OCI-M1 (cell line): ENCODE data around the gene FRYL.

Experiments
- DNase-seq: peaks from one replicate; lab custom pipeline; 2025; lab: John Stamatoyannopoulos, UW

FRYL gene

DNA sequence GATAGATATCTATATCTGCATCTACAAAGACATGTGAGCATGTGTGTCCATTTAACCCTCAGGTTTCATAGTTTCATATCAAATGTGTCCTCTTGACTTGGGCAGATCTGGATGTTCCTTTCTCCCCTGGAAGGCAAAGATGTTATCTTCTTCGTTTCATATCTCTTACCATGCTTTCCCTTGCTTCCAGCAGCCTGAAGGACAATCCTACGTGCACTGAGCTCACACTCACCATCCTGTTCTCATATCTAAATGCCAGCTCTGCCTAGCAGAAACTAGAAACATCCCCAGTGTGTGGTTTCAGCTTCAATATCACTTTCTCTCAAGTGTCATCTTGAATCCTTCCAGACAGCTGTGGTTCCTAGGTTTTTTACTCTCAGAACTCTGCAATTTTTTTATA lies 223.8 kb downstream of the FRYL start:
- no peak for DNase-seq

DNA sequence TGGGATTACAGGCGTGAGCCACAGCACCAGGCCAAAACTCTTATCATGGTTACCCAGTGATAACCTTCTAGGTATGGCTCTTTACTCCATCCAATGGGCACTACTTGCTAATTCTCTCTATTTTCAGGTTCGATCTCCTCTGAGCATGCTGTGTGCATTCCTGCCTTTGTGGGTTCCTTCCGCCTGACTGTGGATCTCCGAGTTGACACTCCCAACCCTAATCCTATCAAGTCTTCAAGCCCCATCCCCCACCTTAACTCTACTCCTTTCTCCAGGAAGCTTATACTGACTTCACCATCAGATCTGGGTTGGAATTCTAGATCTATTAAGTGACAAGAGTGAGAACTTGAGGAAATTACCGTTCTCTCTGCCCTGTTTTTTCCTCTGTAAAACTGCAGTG lies 225.5 kb downstream of the FRYL start:
- no peak for DNase-seq

DNA sequence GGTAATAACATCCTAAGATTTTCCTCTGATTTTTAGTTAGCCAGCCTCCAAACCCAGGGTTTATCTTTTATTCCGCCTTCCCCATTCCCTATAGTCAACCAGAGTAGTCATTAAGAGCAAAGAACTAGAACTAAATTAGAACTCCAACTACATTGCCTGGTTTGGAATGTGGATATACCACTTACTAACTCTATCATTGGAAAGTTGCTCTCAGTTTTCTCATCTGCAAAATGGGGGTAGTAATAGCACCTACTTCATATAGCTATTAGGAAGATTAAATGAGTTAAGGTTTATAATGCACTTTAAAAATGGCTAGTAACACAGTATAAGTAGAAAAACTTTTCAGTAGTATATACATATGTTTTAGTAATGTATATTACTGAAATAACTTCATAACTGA lies 226.4 kb downstream of the FRYL start:
- DNase-seq = no peak

DNA sequence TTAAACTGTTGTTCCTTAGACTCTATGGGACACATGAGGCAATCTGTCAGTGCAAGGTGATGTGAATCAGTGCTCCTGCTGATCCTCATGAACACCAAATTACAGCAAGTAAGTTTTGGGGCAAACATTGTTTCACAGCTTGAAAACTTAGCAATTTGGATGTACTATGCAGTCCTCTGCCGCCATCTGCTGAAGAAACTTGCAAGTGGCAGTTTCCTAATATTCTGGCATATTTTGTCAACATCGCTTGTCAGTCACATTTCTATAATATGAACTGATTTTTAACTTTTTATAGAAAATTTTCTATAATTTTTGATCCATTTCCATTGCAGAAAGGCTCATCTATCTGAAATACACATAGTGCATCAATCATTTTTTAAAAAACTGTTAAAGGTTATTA lies 233.7 kb downstream of the FRYL start:
- peak; percentile 68 for DNase-seq

DNA sequence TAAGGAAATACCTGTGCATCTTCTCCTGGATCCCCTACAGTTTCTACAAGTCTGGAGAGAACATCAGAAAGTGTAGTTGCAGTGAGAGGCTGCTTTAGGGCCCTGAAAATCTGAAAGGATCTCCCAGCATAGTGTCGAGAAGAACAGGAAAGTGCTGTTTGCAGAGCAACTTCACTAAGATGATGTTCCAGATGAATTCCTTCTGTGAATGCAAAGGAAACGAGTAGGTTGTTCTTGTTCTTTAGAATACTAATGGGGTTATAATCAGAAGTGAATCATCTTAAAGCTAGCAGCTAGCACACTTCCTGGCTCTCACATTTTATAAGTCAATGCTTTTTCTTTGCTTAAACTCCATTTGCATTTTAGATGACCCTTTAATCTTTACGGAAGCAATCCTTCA lies 236.3 kb downstream of the FRYL start:
- DNase-seq = no peak

DNA sequence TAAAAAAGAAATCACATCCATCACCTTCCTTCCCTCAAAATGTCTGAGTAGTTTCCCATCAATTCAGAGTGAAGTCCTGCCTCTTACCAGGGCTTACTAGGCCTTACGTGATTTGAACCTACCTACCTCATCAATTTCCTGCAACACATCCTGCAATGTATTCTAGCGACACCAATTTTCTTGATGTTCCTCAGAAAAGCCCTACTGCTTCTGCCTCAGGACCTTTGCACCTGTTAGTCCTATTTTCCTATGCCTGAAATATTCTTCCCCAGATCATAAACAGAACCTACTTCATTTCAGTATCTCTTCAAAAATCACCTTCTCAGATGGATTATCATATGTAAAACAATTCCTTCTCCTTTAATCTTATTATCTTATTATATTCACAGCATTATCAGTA lies 237.2 kb downstream of the FRYL start:
- DNase-seq = no peak

DNA sequence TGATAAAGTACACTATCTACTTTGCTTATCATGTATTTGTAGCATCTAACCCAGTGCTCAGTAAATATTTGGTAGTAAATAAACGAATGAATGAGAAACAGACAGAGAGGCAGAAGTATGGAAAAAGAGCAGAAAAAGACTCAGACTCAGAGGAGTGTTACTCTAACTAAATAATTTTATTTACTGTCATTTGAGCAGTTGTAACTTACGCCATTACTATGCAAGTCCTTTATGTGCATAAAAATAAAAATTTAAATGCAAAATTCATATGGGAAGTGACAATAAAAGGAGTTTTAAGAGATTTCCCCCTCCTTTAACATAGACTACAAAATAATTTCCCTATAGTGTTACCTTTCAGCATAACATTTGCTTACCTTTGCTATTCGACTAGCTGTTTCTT lies 240.5 kb downstream of the FRYL start:
- DNase-seq = no peak

DNA sequence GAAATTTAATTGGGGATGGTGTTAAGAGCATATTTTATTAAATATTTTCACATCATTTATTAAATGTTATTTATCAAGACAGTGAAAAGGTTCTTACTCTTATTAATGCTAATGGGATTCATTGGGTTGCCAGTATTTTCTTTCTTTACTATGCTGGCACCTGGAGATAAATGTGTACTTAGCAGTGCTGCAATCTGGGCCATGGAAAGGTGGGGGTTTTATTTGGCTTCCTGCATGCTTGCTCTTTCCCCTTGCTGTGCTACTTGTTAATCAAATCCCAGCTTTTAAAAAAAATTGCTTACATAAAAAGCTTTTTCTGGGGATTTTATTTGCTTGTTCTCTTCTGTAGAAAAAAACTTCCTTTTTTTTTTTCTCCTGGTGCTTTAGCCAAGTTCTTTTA lies 241.7 kb downstream of the FRYL start:
- DNase-seq = peak; percentile 44

DNA sequence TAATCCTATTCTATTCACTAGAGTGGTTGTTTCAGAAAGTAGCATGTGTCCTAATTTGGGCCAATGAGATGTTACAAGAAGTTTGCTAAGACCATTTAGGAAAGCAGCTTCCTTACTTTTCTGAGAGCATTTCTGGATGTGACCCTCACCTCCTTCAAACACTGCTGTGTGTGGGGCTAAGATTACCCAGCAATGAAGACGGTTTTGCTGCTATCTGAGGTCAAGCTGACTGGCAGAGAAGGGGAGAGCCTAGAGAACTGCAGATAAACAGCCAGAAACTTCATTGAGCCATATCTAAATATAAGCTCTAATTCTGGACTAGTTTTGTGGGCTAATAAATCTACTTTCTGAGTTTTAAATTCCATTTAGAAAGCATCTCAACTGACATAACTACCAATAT lies 253.7 kb downstream of the FRYL start:
- DNase-seq = no peak

DNA sequence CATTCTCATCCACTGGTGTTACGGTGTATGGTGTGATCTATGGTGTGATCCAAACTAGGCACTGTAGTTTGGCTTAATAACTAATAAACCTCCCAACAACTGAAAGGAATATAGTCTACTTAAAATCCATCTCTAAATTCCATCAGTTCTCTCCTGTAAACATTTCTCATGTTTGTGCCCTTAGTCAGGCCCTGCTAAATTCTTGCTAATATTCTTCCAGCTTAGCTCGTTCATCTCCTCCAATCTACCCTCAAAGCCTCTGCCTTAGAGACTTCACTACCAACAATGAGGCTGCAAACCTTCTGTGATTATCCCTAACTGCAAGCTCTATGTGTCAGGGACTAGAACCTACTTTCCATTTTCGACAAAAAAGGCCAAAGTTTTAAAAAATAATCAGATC lies 261.9 kb downstream of the FRYL start:
- no peak for DNase-seq

DNA sequence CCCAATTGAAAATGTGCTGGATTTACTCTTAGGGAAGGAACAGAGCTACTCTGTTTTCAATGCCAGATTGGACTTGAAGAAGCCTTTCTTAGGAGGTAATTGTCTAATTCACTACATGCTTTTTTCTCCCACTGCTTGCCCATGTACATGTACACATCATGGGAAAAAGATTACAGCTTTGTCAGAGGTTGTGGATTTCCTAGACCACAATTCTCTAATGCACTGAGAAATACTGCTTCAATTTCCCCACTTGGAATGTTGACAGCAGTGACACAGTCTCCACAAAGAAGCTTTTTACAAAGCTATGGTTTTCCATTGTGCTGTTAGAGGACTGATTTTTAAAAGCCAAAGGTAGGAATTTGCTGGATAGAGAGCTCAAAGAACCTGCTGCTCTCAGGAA lies 270.5 kb downstream of the FRYL start:
- DNase-seq = no peak

DNA sequence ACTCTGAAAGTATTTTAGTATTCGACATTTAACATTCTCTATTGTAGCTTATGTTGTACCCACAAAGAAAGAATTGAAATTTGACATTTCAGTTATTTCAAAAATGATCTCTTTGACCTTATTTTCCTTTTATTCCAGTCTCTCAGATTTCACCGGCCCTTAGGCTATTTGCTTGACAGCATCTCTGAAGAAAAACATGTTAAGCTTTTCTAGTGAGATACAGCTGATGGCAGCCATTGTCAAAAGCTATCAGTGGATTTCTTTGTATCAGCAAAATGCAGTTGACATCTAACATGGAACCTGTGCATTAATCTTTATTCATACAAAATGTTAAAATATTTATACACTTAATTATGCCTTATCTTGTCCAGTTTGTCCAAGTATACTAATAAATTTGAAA lies 273.4 kb downstream of the FRYL start:
- DNase-seq = no peak

DNA sequence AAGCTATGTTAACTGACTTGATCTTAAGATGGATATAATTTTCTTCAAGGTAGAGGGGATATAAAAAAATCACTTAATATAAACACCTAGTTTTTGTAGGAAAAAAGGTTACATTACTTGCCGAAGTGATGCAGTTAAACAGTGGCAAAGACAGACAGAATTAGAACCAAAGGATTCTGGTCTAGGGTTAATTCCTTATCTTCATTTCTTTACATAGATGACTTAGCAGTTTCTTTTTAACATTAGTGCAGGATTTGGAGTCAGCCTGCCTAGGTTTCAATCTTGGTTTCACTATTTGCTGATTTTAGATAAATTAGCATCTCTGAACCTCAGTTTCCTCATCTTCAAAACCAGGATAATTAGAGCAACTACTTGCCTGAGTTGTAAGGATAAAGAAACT lies 275.7 kb downstream of the FRYL start:
- peak; percentile 32 for DNase-seq

DNA sequence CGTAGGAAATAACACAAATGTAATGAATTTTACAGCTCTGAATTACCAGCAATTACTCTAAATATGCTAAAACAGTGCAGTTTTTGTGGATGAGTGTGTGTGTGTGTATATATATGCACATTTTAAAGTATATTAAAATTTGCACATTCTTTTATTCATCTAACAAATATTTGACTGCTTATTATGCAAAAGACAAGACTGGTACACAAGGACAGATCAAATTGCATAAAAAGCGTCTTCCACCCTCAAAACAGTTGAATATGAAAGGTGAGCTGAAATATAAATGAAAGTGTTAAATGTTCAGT lies 276.1 kb downstream of the FRYL start:
- DNase-seq = no peak

DNA sequence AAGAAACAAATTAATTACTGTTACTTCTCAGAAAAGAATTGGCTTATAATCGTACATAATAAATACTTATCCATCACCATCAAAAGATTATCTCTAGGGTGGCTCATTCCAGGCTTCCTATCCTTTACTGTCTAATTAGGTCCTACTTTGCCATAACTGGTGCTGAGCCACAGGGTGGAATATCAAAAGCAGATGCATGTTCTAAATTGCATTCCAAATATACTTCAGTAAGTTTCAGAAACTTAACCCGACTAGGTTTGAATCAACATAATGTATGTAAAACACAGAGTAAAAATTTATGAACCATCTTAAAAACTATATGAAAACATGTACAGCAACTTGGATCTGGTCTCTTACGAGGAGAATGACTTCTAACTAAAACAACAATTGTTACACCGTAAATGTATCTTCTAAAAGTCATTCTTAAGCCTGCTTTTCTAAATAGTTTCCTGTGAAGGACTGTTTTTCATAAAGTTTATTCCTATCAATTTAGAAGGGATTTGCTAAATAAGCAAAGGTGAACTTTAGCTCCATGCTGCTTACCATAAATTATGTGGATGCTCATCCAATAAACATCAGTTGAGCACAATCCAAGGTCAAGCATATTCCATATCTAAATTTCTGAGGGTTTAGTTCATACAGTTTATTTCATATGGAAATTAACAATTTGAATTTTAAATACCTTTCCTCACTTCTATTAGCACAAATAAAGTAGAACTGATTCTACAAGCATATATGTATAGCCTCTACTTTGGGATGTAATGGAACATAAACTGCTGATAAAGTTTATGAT lies 276.6 kb downstream of the FRYL start:
- DNase-seq = no peak

DNA sequence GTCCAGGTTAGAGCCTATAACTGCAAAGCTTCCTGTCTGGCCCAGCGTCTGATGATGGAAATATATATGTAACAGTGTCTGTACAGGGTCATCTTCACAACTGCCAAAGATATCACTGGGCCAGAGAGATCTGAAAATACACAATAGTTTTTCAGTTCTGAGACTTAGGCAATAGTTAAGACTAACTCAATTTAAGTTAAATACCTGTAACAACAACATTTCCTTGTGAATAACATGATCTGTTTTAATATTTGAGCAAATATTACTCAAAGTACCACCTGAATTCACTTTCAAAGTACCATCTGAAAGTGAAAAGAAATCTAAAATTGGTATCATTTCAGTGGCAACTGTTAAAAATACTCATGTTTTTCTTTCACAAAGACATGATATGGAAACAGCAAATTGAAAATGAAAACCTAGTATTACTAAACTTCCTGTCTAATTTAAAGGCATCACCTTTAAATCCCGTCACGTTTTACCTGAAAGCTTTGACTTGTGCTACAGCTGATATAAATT lies 280.5 kb downstream of the FRYL start:
- no peak for DNase-seq

DNA sequence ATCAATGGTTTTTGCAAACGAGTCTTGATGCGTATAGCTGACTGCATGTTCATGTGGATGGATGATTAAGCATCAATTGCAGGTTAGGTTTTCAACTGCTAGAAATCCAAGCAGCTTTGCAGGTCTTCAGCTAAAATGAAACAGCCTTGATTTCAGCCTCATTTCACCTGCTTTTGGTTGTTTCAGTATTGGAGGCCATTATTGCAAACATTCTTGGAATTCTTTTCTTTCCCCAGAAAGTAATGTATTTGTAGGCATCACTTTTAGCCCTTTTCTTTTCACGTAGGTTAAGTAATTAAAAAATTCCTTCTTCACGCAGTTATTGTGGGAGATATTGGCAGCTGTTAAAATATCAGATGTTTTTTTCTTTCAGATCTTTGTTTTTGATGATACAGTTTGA lies 281.2 kb downstream of the FRYL start:
- no peak for DNase-seq

DNA sequence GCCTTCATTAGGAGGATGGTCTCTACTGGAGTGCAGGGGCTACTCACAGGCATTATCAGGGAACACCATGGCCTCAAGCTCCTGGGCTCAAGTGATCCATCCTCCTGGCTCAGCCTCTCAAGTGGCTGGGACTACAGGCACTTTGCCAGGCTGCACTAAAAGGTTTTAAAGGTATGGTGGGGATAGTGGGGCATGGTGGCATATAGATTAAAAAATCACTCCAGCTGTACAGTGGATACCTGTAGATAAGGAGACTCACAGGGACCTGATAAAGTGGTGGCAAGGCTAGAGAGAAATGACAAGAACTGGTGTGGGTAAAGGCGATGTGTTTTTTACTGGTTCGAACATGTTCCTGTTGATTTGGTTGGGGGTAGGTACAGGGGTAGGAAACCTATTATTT lies 284.1 kb downstream of the FRYL start:
- DNase-seq = no peak

DNA sequence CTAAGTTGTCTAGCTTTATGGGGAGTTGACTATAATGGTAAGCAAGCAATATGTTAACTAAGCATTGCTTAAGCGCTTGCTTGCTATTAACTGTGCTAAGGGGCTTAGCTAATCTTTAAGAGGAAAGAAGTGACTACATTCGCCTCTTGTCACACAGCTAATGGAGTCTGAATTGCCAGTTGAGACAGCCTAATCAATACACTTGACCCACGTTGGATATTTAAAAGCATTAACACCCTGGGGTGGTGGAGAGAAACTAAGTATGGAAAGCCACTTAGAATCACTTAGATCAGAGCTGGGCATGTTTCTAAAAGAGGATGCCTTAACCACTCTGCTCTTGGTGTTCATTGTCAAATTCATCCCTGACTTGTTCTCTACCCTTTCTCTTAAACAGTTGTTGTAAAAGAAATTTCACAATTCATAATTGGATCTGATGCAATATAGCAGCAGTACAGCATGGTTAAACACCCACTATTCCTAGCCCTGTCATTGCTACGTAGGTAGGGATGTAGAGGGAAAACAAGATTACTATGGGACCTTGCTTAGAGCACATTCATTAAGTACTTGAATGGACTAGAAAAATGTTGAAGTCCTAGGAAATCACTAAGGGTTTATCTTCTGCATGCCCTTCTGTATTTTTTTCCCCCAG lies 286.5 kb downstream of the FRYL start:
- no peak for DNase-seq

DNA sequence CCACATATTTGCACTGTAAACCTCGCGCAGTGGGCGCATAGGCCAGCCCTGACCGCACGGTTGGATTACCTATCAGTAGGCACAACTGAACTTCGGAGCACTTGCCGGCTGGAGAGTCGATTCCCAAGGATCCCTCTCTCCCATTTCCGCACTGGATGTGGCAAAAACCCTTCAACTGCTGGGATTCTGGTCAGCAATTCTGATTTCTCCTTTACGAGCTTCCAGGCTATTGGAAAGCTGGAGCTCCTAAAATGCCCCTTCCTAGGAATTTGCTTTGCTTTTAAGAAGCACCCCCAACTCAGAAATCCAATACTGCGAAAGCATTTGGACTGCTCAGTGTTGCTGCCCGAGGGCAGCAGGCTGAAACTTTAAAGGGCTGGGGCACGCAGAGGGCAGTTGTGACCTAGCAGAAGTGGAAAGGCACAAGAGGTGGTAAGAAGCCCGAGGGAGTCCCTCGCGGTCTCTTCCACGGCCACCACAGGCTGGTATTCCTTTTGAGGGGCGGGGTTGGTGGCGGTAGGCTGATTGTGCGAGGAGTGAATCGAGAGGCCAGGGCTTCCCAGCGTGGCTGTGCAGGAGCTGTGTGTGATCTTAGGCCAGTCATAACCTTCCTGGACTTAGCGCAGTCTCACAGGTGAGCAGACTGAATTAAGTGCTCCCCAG lies 288.4 kb downstream of the FRYL start:
- DNase-seq = no peak

DNA sequence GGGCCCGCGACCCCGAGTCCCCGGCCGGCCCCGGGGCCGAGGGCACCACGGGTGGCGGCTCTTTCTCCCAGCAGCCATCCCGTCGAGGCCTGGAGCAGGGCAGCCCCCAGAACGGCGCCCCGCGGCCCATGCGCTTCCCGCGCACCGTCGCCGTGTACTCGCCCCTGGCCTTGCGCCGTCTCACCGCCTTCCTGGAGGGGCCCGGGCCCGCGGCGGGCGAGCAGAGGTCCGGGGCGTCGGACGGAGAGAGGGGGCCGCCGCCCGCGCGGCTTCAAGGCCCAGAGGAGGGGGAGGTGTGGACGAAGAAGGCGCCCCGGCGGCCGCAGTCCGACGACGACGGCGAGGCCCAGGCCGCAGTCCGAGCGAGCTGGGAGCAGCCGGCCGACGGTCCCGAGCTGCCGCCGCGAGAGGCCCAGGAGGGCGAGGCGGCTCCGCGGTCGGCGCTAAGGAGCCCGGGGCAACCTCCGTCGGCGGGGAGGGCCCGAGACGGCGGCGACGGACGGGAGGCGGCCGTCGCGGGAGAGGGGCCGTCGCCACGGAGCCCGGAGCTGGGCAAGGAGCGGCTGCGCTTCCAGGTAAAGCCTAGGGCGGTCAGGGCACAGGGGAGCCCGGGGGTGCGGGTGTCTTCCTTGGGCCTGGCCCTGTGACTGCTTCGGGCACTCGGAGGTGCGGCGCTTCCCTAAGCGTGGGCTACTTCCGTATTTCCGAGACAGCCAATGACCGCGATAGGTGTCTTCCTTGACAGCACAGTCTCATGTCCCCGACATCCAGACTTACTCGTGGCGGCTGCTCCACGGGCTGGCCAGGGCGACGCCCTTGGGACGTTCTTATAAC lies 289.2 kb downstream of the FRYL start:
- no peak for DNase-seq

DNA sequence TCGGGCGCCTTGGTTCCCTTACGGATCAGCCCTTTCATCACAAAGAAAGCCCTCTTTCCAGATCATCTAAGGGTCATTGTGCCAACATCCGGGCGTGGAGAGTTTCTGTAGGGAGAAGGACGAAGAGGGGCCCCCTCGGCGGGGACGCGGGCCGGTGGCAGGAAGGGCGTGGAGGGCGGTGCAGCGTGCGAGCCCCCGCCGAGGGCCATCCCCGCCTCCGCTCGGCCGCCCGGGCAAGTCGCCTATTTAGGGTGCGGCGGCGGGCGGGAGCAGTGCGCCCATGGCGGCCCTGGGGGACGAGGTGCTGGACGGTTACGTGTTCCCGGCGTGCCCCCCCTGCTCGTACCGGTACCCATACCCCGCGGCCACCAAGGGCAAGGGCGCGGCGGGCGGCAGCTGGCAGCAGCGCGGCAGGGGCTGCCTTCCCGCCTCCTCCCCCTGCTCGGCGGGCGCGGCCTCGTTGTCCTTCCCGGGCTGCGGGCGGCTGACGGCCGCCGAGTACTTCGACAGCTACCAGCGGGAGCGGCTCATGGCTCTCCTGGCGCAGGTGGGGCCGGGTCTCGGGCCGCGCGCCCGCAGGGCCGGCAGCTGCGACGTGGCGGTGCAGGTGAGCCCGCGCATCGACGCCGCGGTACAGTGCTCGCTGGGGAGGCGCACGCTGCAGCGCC lies 289.9 kb downstream of the FRYL start, which contains the start of gene ZAR1:
Gene ZAR1 (plus strand): TSS at position 241 of the 668 bp plus-strand sequence. CDS start 40 bp downstream, at position 281.
- no peak for DNase-seq
